GM23338 (cell line): ENCODE results near the gene LCNL1. TPM values are rescaled to one million over a fixed set of nuclear protein-coding genes. Genes with fewer than 3 reads are reported as not detected.

Experiments used
- ATAC-seq: fragments of 200-7000 bp; cut with Tn5 transposase; 3 replicates; pipeline ENCODE4 v1.9.1; 2020
- DNase-seq: peaks from one replicate; pipeline ENCODE4 v3.0.0-alpha.2; 2015; ENCODE audit warnings: low spot score
- H2AFZ ChIP-seq: fragments of 200-600 bp; sonication (generic); 2 replicates; pipeline ENCODE4 v1.8.0; 2016; ENCODE audit warnings: antibody characterized with exemption, mild to moderate bottlenecking, moderate library complexity
- H3F3A ChIP-seq: fragments of 200-600 bp; sonication (generic); replicated peaks from 2 replicates; pipeline ENCODE4 v1.8.0; 2017; ENCODE audit warnings: antibody characterized with exemption, mixed run types, low read depth
- H3K27ac ChIP-seq: fragments of 200-600 bp; sonication (generic); 2 replicates; pipeline ENCODE4 v1.6.1; 2016; ENCODE audit warnings: low read depth
- H3K27me3 ChIP-seq: fragments of 200-600 bp; sonication (generic); 2 replicates; pipeline ENCODE4 v1.8.0; 2016; ENCODE audit warnings: mild to moderate bottlenecking, mixed run types, moderate library complexity; ENCODE audit not compliant: insufficient read depth
- H3K36me3 ChIP-seq: fragments of 200-600 bp; sonication (generic); 2 replicates; pipeline ENCODE4 v1.8.0; 2016; ENCODE audit warnings: mild to moderate bottlenecking; ENCODE audit not compliant: insufficient read depth
- H3K4me1 ChIP-seq: fragments of 200-600 bp; sonication (generic); 2 replicates; pipeline ENCODE4 v1.8.0; 2016; ENCODE audit warnings: mild to moderate bottlenecking, moderate library complexity; ENCODE audit not compliant: insufficient read depth
- H3K4me2 ChIP-seq: fragments of 200-600 bp; sonication (generic); 2 replicates; pipeline ENCODE4 v1.7.1; 2017; ENCODE audit warnings: mixed run types
- H3K4me3 ChIP-seq: fragments of 200-600 bp; sonication (generic); 2 replicates; pipeline ENCODE4 v1.6.1; 2016; ENCODE audit warnings: mixed run types
- H3K79me2 ChIP-seq: fragments of 200-600 bp; sonication (generic); replicated peaks from 2 replicates; pipeline ENCODE4 v1.8.0; 2017; ENCODE audit warnings: mild to moderate bottlenecking; ENCODE audit not compliant: insufficient read depth
- H3K9me2 ChIP-seq: fragments of 200-600 bp; sonication (generic); 2 replicates; pipeline ENCODE4 v1.8.0; 2017; ENCODE audit not compliant: insufficient read depth
- H4K20me1 ChIP-seq: fragments of 200-600 bp; sonication (generic); replicated peaks from 2 replicates; pipeline ENCODE4 v1.8.0; 2017; ENCODE audit warnings: mild to moderate bottlenecking; ENCODE audit not compliant: insufficient read depth
- H3K27ac Mint-ChIP-seq: 2 replicates; pipeline ENCODE4 v1.8.0; 2020; ENCODE audit warnings: inconsistent platforms, mild to moderate bottlenecking, moderate library complexity, mixed read lengths
- H3K27me3 Mint-ChIP-seq: 3 replicates; pipeline ENCODE4 v1.8.0; 2022; ENCODE audit warnings: low read depth, mild to moderate bottlenecking, moderate library complexity, mixed read lengths, inconsistent platforms; ENCODE audit not compliant: insufficient read depth, poor library complexity
- H3K36me3 Mint-ChIP-seq: 3 replicates; pipeline ENCODE4 v1.8.0; 2021; ENCODE audit warnings: low read depth, mild to moderate bottlenecking, inconsistent platforms, moderate library complexity, mixed read lengths
- H3K4me1 Mint-ChIP-seq: 3 replicates; pipeline ENCODE4 v1.8.0; 2020; ENCODE audit warnings: mild to moderate bottlenecking, inconsistent platforms, mixed read lengths
- H3K4me3 Mint-ChIP-seq: 3 replicates; pipeline ENCODE4 v1.8.0; 2021; ENCODE audit warnings: moderate library complexity, mild to moderate bottlenecking, inconsistent platforms, mixed read lengths
- H3K9me3 Mint-ChIP-seq: 3 replicates; pipeline ENCODE4 v1.8.0; 2020; ENCODE audit warnings: moderate library complexity, mild to moderate bottlenecking, inconsistent platforms, mixed read lengths
- CREB1 ChIP-seq: fragments of 250-450 bp; sonication (Bioruptor Pico); IDR thresholded peaks from 2 replicates; pipeline ENCODE4 v1.5.0; 2020; ENCODE audit warnings: low read depth, mild to moderate bottlenecking, moderate library complexity
- CTCF ChIP-seq, 2 experiments: fragments of 200-600 bp in 1 of 2; sonication (generic) in 1 of 2; conservative IDR thresholded peaks; 2 replicates each; pipeline versions ENCODE4 v1.5.1 to v1.6.1; 2016 to 2017; ENCODE audit warnings: antibody characterized with exemption in 2 of 2, low read depth in 2 of 2, mild to moderate bottlenecking in 2 of 2, moderate library complexity in 1 of 2
- ETS1 ChIP-seq: IDR thresholded peaks from 2 replicates; pipeline ENCODE4 v1.6.1; 2016; ENCODE audit warnings: antibody characterized with exemption
- EZH2 ChIP-seq: fragments of 200-600 bp; sonication (generic); IDR thresholded peaks from one replicate; pipeline ENCODE4 v1.8.0; 2017; ENCODE audit warnings: antibody characterized with exemption, mild to moderate bottlenecking, low read depth; ENCODE audit not compliant: unreplicated experiment
- EZH2phosphoT487 ChIP-seq: fragments of 200-600 bp; sonication (generic); IDR thresholded peaks from one replicate; pipeline ENCODE4 v1.8.1; 2018; ENCODE audit warnings: antibody characterized with exemption; ENCODE audit not compliant: unreplicated experiment
- JUNB ChIP-seq: IDR thresholded peaks from one replicate; pipeline ENCODE4 v1.6.1; 2016; ENCODE audit warnings: antibody characterized with exemption; ENCODE audit not compliant: unreplicated experiment
- NANOG ChIP-seq: IDR thresholded peaks from 2 replicates; pipeline ENCODE4 v1.6.1; 2016; ENCODE audit warnings: antibody characterized with exemption, borderline replicate concordance
- POLR2AphosphoS5 ChIP-seq: IDR thresholded peaks from 2 replicates; pipeline ENCODE4 v1.6.1; 2016; ENCODE audit warnings: antibody characterized with exemption, low read depth
- STAT1 ChIP-seq: IDR thresholded peaks from one replicate; pipeline ENCODE4 v1.6.1; 2016; ENCODE audit warnings: antibody characterized with exemption; ENCODE audit not compliant: unreplicated experiment
- polyA plus RNA-seq: library from polyadenylated mRNA; unstranded; fragments of >200 nt; fragmentation: Nextera tagmentation; extraction: Ambion mirVana; gene quantifications from 2 replicates; pipeline ENCODE4 v1.2.1, GENCODE V29; 2016
- total RNA-seq: library from RNA; depleted of rRNA; stranded (reverse); fragments of >200 nt; shearing (Covaris generic); gene quantifications from 2 replicates; pipeline ENCODE4 v1.2.3, GENCODE V29; 2014
- TF ChIP-seq, protein P1 (sequence below): IDR thresholded peaks from one replicate; pipeline ENCODE4 v1.6.1; 2018; ENCODE audit warnings: antibody characterized with exemption; ENCODE audit not compliant: unreplicated experiment

LCNL1 gene
- total and polyA plus RNA-seq, 2 experiments from 2014 or later, result 0.11 TPM; not detected in 1

GRCh38 chr9:137030538-137031527, 48.0 kb downstream of the LCNL1 start:
- no peak overlapping the region for H3K27ac Mint-ChIP-seq
- H3K4me1 Mint-ChIP-seq, result no peaks in the 10 kb centered on the region; the same call in 2 of the 3 replicates
- Histone ChIP-seq H3K27me3 (peaks cover 21% of the 10 kb centered on the region), H3K36me3 (no peaks in the 10 kb centered on the region), H3K27ac (no peak overlapping the region), H3K9me2 (no peaks in the 10 kb centered on the region), H3F3A (0 out of 2 replicates have a peak, but pooled peaks cover 3% of the 10 kb centered on the region), H4K20me1 (no peaks in the 10 kb centered on the region), H3K4me1 (0 out of 2 replicates have a peak, but pooled peaks cover 3% of the 10 kb centered on the region), H3K79me2 (no peaks in the 10 kb centered on the region), H3K4me2 (no peak overlapping the region), H2AFZ (no peak overlapping the region), H3K4me3 (no peak overlapping the region)
- H3K36me3 Mint-ChIP-seq, result no peaks in the 10 kb centered on the region
- H3K9me3 Mint-ChIP-seq, result no peaks in the 10 kb centered on the region
- no peak overlapping the region for H3K4me3 Mint-ChIP-seq
- no peak for ATAC-seq
- TF ChIP-seq JUNB (no peak), CREB1 (CRISPR knock-in tag) (no peak), EZH2 (no peak), NANOG (no peak), POLR2AphosphoS5 (no peak), CTCF (conservative IDR thresholded peaks at IDR 0.05; ENCODE audit: low read depth in 2 of 2) (no peak), STAT1 (no peak), ETS1 (no peak), EZH2phosphoT487 (no peak)
- TF ChIP-seq, protein P1, sequence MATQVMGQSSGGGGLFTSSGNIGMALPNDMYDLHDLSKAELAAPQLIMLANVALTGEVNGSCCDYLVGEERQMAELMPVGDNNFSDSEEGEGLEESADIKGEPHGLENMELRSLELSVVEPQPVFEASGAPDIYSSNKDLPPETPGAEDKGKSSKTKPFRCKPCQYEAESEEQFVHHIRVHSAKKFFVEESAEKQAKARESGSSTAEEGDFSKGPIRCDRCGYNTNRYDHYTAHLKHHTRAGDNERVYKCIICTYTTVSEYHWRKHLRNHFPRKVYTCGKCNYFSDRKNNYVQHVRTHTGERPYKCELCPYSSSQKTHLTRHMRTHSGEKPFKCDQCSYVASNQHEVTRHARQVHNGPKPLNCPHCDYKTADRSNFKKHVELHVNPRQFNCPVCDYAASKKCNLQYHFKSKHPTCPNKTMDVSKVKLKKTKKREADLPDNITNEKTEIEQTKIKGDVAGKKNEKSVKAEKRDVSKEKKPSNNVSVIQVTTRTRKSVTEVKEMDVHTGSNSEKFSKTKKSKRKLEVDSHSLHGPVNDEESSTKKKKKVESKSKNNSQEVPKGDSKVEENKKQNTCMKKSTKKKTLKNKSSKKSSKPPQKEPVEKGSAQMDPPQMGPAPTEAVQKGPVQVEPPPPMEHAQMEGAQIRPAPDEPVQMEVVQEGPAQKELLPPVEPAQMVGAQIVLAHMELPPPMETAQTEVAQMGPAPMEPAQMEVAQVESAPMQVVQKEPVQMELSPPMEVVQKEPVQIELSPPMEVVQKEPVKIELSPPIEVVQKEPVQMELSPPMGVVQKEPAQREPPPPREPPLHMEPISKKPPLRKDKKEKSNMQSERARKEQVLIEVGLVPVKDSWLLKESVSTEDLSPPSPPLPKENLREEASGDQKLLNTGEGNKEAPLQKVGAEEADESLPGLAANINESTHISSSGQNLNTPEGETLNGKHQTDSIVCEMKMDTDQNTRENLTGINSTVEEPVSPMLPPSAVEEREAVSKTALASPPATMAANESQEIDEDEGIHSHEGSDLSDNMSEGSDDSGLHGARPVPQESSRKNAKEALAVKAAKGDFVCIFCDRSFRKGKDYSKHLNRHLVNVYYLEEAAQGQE, result no peak
- H3K27me3 Mint-ChIP-seq, result peaks cover 26% of the 10 kb centered on the region
- DNase-seq, result no peak
